SJSA1 (cell line): ENCODE data around the gene YJEFN3. TPM values are rescaled to one million over a fixed set of nuclear protein-coding genes. Genes with fewer than 3 reads are reported as not detected.

Experiments used
- DNase-seq, 2 experiments: peaks; one replicate each; pipeline ENCODE4 v3.0.0-alpha.2; 2015 to 2020; ENCODE audit warnings: low spot score in 2 of 2, low read depth in 1 of 2
- H3K27ac ChIP-seq: fragments of 250-450 bp; sonication (Bioruptor Pico); 2 replicates; pipeline ENCODE4 v1.5.1; 2020; ENCODE audit warnings: mild to moderate bottlenecking, moderate library complexity
- H3K27me3 ChIP-seq: fragments of 250-450 bp; sonication (Bioruptor Pico); replicated peaks from 2 replicates; pipeline ENCODE4 v1.5.1; 2020; ENCODE audit warnings: mild to moderate bottlenecking, moderate library complexity
- H3K36me3 ChIP-seq: fragments of 250-450 bp; sonication (Bioruptor Pico); 2 replicates; pipeline ENCODE4 v1.5.1; 2020; ENCODE audit warnings: mild to moderate bottlenecking
- H3K4me1 ChIP-seq: fragments of 250-450 bp; sonication (Bioruptor Pico); replicated peaks from 2 replicates; pipeline ENCODE4 v1.6.1; 2021; ENCODE audit warnings: mild to moderate bottlenecking
- H3K4me3 ChIP-seq: fragments of 250-450 bp; sonication (Bioruptor Pico); 2 replicates; pipeline ENCODE4 v1.5.1; 2020; ENCODE audit warnings: mild to moderate bottlenecking
- H3K9me3 ChIP-seq: fragments of 250-450 bp; sonication (Bioruptor Pico); replicated peaks from 2 replicates; pipeline ENCODE4 v1.5.1; 2020; ENCODE audit warnings: mild to moderate bottlenecking
- total RNA-seq: library from RNA; depleted of rRNA; stranded (reverse); fragments of >200 nt; shearing (Covaris generic); gene quantifications from 2 replicates; pipeline ENCODE4 v1.2.3, GENCODE V29; 2014

Gene YJEFN3
- total RNA-seq, 1 experiment from 2014 or later: 1.8 TPM

DNA sequence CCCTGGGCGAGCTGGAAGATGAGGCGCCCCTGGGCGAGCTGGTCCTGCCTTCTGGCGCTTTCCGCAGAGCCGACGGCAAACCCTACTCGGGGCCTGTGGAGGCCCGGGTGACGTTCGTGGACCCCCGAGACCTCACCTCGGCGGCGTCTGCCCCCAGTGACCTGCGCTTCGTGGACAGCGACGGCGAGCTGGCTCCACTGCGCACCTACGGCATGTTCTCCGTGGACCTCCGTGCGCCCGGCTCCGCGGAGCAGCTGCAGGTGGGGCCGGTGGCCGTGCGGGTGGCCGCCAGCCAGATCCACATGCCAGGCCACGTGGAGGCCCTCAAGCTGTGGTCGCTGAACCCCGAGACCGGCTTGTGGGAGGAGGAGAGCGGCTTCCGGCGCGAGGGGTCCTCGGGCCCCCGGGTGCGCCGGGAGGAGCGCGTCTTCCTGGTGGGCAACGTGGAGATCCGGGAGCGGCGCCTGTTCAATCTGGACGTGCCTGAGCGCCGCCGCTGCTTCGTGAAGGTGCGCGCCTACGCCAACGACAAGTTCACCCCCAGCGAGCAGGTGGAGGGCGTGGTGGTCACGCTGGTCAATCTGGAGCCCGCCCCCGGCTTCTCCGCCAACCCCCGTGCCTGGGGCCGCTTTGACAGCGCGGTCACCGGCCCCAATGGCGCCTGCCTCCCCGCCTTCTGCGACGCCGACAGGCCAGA is 15.7 kb downstream of the YJEFN3 start:
- Histone ChIP-seq H3K4me1 (no peaks in the 10 kb centered on the region; the same call in 1 of the 2 replicates), H3K9me3 (no peaks in the 10 kb centered on the region; the same call in 1 of the 2 replicates), H3K27me3 (no peaks in the 10 kb centered on the region; the same call in 1 of the 2 replicates), H3K27ac (no peak overlapping the region), H3K36me3 (no peaks in the 10 kb centered on the region), H3K4me3 (no peak overlapping the region)
- DNase-seq: no peak

DNA sequence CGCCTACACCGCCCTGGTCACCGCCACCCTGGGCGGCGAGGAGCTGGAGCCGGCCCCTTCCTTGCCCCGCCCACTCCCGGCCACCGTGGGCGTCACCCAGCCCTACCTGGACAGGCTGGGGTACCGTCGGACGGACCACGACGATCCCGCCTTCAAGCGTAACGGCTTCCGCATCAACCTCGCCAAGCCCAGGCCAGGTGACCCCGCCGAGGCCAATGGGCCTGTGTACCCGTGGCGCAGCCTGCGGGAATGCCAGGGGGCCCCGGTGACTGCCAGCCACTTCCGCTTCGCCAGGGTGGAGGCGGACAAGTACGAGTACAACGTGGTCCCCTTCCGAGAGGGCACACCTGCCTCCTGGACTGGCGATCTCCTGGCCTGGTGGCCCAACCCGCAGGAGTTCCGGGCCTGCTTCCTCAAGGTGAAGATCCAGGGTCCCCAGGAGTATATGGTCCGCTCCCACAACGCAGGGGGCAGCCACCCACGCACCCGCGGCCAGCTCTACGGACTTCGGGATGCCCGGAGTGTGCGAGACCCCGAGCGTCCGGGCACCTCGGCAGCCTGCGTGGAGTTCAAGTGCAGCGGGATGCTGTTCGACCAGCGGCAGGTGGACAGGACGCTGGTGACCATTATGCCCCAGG is 16.4 kb downstream of the YJEFN3 start:
- no peak overlapping the region for H3K4me3 ChIP-seq
- H3K9me3 ChIP-seq: no peaks in the 10 kb centered on the region; the same call in 1 of the 2 replicates
- H3K36me3 ChIP-seq: no peaks in the 10 kb centered on the region
- H3K4me1 ChIP-seq: no peaks in the 10 kb centered on the region; the same call in 1 of the 2 replicates
- no peak overlapping the region for H3K27ac ChIP-seq
- no peak for DNase-seq
- H3K27me3 ChIP-seq: no peaks in the 10 kb centered on the region; the same call in 1 of the 2 replicates

DNA sequence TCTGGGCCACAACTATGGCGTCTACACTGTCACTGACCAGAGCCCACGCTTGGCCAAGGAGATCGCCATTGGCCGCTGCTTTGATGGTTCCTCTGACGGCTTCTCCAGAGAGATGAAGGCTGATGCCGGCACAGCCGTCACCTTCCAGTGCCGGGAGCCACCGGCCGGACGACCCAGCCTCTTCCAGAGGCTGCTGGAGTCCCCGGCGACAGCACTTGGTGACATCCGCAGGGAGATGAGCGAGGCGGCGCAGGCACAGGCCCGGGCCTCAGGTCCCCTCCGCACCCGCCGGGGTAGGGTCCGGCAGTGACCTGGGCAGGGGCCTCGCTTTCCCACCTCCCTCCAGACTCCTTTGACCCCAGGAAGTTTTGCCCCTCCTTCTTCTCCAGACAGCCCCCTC is 17.0 kb downstream of the YJEFN3 start:
- DNase-seq: no peak
- Histone ChIP-seq H3K4me1 (no peaks in the 10 kb centered on the region; the same call in 1 of the 2 replicates), H3K4me3 (no peak overlapping the region)

DNA sequence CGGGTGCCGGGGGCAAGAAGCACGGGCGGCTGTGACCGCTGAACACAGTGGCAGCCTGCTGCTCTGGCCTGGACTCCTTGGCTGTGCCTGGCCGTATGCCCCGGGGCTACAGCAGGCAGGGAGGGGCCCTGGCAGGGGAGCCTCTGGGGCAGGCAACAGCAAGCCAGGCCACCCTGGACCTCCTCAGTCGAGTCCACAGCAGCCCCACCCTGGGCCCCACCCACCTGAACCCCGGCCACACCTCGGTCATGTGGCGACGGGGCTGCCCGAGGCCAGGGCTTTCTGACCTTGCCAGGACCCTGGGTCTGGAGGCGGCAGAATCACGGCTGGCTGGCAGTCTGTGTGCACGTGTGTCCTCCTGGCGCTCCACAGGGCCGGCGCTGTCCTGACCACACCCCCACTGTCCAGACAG is 18.0 kb downstream of the YJEFN3 start:
- H3K4me3 ChIP-seq: no peak overlapping the region

More for the DNA sequence above, 17.0 kb downstream of the YJEFN3 start:
- Histone ChIP-seq H3K9me3 (no peaks in the 10 kb centered on the region; the same call in 1 of the 2 replicates), H3K36me3 (no peaks in the 10 kb centered on the region), H3K27ac (no peak overlapping the region), H3K27me3 (no peaks in the 10 kb centered on the region; the same call in 1 of the 2 replicates)

DNA sequence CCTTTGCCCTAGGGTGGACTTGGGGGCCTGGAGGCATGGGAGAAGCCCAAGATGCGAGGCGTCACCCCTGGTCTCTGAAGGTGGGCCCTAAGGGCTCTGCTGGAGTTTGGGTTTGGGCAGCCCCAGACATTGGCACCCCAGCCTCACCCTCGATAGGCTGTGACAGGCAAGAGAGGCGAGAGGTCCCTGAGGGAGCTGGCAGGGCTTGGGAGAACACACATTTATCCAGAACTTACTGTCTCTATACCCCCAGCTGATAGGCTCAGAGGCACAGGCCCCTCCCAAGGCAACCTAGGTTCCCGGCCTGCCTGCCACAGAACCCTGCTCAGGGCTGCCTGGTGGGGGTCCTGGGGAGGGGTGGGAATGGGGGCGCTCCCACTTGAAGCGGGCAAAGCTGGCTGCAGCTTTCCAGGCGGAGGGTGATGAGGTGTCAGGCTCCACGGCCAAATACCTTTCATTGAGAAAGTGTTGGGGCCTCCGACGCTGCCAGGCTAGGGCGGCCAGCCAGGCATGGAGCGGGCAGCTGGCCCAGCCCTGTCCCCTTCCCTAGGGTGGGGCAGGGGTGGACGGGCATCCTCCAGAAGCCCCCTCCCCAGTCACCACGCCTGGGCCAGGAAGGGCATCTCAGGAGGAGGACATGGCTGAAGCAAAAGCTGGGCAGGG is 19.1 kb downstream of the YJEFN3 start:
- Histone ChIP-seq H3K9me3 (no peaks in the 10 kb centered on the region; the same call in 1 of the 2 replicates), H3K27me3 (no peaks in the 10 kb centered on the region; the same call in 1 of the 2 replicates)
- DNase-seq: no peak

More for the DNA sequence above, 18.0 kb downstream of the YJEFN3 start:
- no peak for DNase-seq
- Histone ChIP-seq H3K27me3 (no peaks in the 10 kb centered on the region; the same call in 1 of the 2 replicates), H3K36me3 (no peaks in the 10 kb centered on the region), H3K4me1 (no peaks in the 10 kb centered on the region), H3K9me3 (no peaks in the 10 kb centered on the region; the same call in 1 of the 2 replicates), H3K27ac (no peak overlapping the region)

DNA sequence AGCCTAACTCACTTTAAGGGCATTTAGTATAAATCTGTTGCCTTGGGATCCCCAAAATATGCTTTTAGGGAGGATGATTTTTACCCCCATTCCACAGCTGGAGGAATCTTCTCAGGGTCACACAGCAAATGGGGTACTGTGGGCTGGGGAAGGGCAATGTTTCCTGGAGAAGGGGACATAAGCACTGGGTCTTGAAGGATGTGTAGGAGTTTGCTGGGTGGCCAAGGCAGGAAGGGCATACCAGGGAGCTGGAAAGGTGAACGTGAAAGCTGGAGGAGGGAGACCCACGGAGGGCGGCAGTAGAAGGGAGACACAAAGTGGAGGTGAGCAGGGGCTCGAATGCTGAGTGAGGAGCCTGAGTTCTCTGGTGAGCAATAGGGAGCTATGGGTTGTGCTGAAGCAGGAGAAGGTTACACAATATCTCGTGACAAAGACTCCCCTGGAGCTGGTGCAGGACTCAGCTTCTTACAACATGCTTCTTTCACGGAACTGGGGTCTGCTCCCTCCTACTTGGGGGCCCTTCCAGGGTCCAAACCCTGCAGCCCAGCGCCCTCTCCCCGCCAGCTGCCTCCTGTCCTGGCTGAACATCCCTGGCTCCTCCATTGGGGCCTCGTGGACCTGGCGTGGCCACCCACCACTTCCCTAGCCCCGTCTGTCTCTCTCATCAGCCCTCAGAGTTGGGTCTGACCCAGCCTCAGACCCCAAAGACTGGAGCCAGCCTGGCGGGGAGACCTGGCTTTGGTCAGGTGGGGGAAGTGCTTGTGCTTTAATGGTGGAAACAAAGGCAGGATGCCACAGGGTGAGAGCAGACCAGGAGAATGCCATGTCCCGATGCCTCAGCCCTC is 20.4 kb downstream of the YJEFN3 start:
- DNase-seq: no peak
- H3K36me3 ChIP-seq: no peaks in the 10 kb centered on the region
- H3K27me3 ChIP-seq: no peaks in the 10 kb centered on the region; the same call in 1 of the 2 replicates
- no peak overlapping the region for H3K4me3 ChIP-seq
- H3K27ac ChIP-seq: no peak overlapping the region
- no peaks in the 10 kb centered on the region; the same call in 1 of the 2 replicates for H3K9me3 ChIP-seq
- no peaks in the 10 kb centered on the region for H3K4me1 ChIP-seq

More for the DNA sequence above, 19.1 kb downstream of the YJEFN3 start:
- H3K4me3 ChIP-seq: no peak overlapping the region
- H3K27ac ChIP-seq: no peak overlapping the region
- no peaks in the 10 kb centered on the region for H3K4me1 ChIP-seq
- H3K36me3 ChIP-seq: no peaks in the 10 kb centered on the region

DNA sequence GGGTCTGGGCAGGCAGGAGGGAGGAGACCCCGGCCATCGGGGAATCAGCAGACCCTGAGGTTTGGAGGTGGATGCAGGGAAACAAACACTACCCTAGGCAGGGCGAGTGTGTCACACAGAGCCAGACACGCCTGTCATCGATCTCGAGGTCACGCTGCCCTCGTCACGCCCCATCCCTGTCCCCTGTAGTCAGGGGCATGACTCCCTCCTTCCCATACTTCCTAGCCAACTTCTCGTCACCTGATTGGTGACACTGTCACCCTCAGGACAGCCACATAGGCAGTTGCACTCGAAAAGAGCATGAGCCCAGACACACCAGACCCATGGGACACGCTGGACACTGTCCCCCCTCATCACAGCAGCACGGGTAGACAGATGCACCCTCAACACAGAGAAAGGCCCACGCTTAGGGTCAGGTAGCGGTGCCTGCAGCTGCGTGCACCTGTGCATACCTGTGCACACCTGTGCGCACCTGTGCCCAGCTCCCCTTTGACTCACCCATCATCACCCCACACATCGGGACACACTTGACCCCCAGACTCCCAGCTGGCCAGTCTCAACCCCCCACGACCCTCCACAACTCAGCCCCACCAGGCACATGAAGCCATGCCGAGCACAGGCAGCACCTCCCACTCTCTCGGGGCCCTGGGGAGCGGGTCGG is 21.2 kb downstream of the YJEFN3 start:
- no peaks in the 10 kb centered on the region for H3K4me1 ChIP-seq
- H3K9me3 ChIP-seq: no peaks in the 10 kb centered on the region
- no peak overlapping the region for H3K4me3 ChIP-seq
- no peaks in the 10 kb centered on the region; the same call in 1 of the 2 replicates for H3K27me3 ChIP-seq
- DNase-seq: no peak
- no peak overlapping the region for H3K27ac ChIP-seq
- no peaks in the 10 kb centered on the region for H3K36me3 ChIP-seq

DNA sequence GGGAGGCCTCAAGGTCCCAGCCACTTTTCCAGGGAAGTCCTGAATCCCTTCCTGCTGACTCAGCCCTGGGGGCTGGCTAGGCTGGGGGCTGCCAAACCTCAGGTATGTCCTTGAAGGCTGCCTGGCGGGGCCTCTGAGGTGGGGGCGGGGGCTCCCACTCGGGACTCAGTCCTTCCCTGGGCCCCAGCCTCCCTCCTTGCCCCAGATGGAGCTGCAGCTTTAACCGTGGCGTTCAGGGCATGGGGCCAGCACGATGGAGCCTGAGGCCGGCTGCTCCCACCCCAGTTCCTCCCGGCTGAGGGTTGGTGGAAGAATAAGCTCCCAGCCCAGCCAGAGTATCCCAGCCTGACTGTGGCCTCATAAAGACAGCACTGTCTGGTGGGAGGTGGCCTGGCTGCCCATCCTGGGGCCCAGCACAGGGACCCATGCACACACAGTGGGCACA is 21.8 kb downstream of the YJEFN3 start:
- H3K27me3 ChIP-seq: no peaks in the 10 kb centered on the region; the same call in 1 of the 2 replicates
- H3K9me3 ChIP-seq: no peaks in the 10 kb centered on the region
- no peak for DNase-seq
- no peaks in the 10 kb centered on the region for H3K36me3 ChIP-seq
- no peaks in the 10 kb centered on the region for H3K4me1 ChIP-seq
- H3K4me3 ChIP-seq: no peak overlapping the region
- no peak overlapping the region for H3K27ac ChIP-seq

DNA sequence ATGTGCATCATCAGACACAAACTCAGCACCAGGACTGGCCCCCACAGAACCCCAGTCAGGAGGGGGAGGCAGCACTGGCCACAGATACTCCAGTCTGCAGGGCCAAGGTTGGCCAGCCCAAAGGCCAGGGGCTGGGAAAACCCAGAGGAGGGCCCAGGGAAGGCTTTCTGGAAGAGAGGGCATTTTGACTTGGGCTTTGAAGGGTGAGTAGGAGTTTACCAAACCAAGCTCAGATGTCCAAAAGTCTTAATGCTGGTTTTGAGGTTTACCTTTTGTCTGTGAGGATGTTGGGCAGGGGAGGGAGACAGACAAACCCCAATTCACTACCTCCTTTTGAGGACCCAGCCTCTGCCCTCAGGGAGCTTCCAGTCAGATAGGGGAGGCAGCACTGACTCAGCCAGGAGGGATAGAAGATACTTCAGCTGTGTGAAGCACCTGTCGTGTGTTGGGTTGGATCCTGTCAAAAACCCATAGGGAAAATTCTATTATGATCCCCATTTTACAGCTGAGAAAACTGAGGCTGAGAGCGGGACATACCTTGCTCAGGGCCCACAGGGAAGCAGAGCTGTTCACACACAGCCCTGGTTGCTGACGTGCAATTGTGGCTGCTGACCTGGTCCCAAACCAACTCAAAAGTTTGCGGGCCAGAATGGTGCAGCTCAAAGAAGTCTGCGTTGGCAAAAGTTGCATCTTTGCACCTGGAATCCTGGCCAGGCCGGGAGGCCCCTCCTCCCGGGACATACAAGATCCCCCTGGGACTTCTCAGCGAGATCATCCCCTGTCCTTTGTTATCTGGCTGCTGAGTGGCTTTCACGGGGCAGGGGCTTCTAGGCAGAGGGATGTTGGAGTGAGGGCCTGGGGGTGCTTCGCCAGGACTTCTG is 22.5 kb downstream of the YJEFN3 start:
- no peak overlapping the region for H3K27ac ChIP-seq

DNA sequence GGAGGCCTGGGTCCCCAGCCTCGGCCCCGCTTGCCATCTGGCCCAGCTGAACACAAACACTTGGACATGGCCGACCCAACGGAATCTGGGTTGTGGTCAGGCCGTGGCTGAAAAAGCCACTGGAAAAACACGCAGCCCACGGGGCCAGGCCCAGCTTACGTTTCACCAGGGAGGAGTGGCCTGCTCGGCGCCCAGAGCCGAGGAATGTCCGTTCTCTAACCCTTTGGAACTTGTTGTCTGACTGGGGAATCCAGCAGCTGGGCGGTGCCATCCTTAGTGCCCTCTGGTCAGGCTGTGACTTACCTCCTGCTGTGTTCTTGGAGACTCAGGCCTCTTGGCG is 23.1 kb downstream of the YJEFN3 start:
- no peak overlapping the region for H3K4me3 ChIP-seq
- no peaks in the 10 kb centered on the region for H3K36me3 ChIP-seq
- H3K27ac ChIP-seq: no peak overlapping the region
- no peaks in the 10 kb centered on the region for H3K4me1 ChIP-seq
- H3K9me3 ChIP-seq: no peaks in the 10 kb centered on the region
- H3K27me3 ChIP-seq: no peaks in the 10 kb centered on the region; the same call in 1 of the 2 replicates
- DNase-seq: no peak

More for the DNA sequence above, 22.5 kb downstream of the YJEFN3 start:
- no peaks in the 10 kb centered on the region for H3K36me3 ChIP-seq
- H3K4me1 ChIP-seq: no peaks in the 10 kb centered on the region
- H3K4me3 ChIP-seq: no peak overlapping the region
- DNase-seq: no peak
- H3K9me3 ChIP-seq: no peaks in the 10 kb centered on the region
- no peaks in the 10 kb centered on the region; the same call in 1 of the 2 replicates for H3K27me3 ChIP-seq

DNA sequence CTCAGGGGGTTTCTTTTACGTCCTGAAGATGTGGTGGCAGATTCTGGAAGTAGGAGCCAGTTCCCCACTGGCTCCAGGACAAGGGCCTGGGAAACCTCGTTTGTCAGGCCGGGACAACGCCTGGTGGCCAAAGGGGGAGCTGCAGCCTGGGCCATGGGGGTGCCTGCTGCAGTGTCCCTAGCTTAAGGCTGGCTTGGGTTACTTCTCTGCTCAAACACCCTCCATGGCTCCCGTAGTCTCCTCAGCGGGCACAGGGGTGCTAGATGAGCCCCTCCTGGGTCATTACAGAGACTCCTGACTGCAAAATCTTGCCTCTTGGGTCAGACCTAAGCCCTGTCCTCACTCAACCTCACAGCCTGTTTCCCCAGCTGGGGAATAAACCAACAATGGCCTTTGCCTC is 24.1 kb downstream of the YJEFN3 start:
- Histone ChIP-seq H3K9me3 (no peaks in the 10 kb centered on the region), H3K27me3 (no peaks in the 10 kb centered on the region; the same call in 1 of the 2 replicates), H3K27ac (no peak overlapping the region), H3K36me3 (no peaks in the 10 kb centered on the region), H3K4me1 (no peaks in the 10 kb centered on the region), H3K4me3 (no peak overlapping the region)
- no peak for DNase-seq

DNA sequence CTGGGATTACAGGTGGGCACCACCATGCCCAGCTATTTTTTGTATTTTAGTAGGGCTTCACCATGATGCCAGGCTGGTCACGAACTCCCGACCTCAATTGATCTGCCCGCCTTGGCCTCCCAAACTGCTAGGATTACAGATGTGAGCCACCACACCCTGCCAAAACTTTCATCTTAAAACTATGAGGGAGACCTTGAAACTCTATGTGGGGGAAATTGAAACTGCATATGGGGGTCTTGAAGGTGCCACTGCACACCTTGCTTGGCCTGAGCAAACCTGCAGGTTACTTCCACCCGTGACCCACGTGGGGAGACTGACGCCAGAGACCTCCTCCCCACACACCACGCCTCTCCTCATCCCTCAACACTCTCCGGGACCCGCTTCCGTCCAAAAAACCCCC is 25.0 kb downstream of the YJEFN3 start:
- Histone ChIP-seq H3K36me3 (no peaks in the 10 kb centered on the region), H3K27ac (no peak overlapping the region), H3K27me3 (no peaks in the 10 kb centered on the region; the same call in 1 of the 2 replicates), H3K4me1 (no peaks in the 10 kb centered on the region), H3K4me3 (no peak overlapping the region), H3K9me3 (no peaks in the 10 kb centered on the region)
- DNase-seq: no peak
